GM19463 (cell line): ENCODE measurements around the gene SPAAR.

Experiments
- ATAC-seq: cut with Tn5 transposase; IDR thresholded peaks from one replicate; pipeline ENCODE4 v1.9.1; 2021; ENCODE audit warnings: mild to moderate bottlenecking, moderate library complexity; ENCODE audit not compliant: unreplicated experiment

SPAAR gene

DNA sequence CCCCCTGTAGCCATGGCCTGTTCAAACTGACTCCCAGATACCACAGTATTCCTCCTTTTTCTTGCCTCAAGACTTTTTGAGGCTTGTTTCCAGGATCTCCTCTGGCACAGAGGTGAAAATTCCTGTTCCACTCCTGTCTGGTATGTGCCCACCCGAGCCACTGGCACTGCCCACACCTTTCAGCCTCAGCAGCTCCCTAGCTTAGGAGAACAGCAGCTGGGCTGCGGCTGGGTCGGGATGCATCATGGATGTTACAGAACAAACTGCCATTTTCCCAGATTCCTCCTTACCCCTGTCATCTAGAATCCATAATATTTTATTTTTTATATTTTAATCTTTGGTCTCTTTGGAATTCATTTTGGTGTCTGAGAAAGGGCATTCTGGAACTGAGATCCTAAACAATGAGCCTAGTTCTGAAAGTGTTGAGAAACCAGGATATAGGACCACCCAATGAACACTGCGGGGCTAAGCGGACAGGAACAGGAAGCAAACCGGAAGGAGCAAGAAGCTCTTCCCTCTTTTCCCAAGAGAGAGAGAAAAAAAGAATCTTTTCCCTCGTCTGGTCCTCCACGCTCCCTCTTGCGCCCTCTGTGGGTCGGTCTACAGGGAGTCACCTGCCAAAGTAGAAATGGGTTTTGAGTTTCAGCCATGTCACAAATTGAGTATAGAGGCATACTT lies 36.2 kb downstream of the SPAAR start:
- ATAC-seq = no peak

DNA sequence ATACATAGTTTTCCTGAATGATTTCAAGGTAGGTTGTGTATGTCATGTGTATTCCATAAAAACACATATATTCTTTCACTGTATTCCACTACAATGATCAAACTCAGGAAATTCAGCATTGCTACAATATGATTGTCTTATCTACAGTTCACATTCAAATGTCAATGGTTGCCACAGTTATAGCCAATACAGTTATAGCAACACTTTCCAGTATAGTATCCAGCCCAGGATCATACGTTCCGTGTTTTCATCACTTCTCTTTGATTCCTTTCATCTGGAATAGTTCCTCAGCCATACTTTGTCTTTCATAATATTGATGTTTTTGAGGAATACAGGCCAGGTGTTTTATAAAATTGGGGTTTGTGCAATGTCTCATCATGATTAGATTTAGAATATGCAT lies 39.2 kb downstream of the SPAAR start:
- no peak for ATAC-seq

DNA sequence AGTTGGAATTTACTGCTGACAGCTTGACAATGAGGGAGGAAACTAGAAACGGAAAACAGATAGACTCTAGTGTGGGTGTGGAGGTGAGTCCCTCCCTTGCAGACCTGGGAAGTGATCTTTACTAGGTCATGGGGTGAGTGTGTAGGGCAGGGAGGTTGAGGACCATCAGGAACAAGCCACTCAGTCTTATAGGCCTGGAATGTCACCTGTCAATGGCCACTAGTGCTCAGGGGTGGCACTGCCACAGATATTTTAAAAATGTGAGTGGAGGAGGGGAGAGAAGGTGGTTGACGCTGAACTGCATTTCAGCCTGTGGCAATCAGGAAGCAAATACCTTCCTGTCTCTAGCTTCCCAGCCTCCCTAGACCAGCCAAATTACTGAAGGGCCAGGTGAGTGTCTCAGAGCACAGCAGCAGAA lies 39.6 kb downstream of the SPAAR start:
- ATAC-seq = no peak

- no peak for ATAC-seq
Observed at GRCh38 chr9:35951736-35952135, 42.4 kb downstream of the SPAAR start.

DNA sequence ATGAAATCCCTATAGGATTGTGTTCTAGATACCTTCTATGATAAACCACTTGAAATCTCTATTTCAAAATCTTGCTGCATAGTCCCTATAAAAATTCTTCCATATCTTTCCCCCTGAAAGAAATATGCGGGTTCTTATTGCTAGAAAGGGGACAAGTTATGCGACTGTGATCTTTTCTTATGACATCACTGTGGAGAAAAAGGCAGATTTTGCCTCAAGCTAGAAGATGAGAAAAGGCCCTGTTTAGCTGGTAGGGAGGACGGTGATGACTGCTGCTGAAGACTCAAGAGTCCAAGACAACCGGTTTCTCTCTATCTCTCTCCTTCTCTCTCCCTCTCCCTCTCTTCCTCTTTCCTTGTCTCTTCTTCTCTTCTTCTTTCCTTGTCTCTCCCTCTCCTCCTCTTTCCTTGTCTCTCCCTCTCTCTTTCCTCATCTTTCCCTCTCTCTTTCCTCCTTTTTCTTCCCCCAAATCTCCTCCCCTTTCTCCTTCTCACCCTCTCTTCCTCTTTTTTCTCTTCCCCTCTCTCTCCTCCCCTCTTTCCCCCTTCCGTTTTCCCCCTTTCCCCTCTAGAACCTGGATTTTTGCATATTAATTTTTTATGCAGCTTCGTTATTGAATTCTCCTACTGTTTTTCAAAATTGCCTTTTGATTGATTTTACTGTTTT lies 43.4 kb downstream of the SPAAR start:
- no peak for ATAC-seq

- no peak for ATAC-seq
Observed at GRCh38 chr9:35954942-35955546, 45.8 kb downstream of the SPAAR start.

DNA sequence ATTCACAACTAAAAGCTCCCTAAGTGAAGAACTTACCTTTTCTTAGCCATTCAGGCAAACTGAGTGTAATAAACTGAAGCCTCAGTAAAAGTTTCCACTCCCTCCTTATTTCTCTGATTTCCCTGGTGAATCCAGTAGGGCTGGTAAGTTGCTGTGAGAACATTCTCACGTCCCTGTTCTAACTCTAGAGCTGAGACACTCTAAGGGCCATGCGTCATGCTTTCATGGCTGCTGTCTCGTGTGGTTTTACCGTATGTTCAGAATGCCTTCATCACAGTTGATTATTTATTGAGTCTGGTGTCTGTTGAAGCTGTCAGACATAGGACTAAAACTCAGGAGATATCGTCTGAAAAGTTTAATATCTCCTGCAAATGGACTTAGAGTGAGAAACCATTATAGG lies 47.4 kb downstream of the SPAAR start:
- ATAC-seq = no peak

DNA sequence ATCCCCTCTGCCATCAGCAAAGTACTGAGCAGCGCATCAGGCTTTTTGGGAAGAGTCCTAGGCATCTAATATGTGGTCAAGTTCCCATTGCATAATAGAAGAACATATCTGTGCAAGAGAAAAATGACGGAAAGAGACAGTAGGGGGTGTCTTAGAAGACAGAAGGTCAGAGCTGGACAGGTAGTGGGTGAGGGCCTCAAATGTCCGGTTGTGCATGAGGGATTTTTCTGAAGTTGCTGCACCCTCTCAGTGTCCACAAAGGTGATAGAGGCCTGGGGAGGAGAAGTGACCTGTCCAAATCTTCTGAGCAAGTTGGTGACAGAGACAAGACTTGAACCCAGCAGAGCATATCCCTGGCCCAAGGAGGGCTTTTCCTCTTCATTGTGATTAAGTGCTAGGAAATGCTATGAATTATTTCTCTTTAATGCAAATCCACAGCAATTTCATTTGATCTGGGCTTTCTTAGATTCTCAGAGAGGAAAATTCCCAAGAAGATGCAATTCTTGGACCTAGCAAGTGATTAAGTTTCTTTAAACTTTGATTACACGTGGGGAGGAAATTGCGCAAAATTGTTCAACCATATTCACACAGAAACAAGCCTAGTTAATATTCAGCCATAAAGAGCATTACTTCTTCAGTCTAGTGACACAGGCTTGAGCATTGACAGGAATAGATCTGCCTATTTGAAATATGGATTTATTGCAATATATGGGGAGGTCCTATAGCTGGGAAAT lies 49.0 kb downstream of the SPAAR start, which contains the start of gene OR2S2:
Gene OR2S2, minus strand, starts transcription at position 51 of the 734 bp plus-strand sequence. CDS start 56 bp downstream, outside the sequence.
- ATAC-seq = no peak

DNA sequence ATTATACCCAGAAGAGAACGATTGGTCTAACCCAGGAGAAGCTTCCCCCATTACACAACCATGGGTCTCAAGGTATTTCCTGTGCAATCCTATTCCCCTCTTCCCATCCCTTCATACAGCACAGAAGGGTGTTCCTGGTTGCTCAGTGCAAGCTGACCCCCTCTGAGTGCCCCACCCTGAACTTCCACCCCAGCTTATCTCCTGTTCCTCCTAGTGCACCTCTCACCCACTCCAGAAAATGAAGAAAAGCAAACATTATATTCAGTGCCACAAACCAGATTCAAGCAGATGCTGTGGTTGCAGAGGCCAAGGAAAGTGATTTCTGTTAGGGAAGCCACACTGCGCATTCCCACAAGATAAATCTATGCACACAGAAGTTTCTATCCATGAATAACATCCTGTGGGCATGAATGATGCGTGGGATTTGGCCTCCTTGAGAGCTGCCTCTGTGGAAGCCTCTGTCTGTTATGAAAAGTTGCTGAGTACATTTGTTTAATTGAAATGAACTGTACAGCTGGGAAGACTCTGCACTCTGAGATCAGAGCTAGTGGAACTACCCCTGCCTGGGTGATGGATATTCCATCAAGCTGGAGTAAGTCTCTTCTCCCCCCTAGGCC lies 50.9 kb downstream of the SPAAR start:
- ATAC-seq = no peak
